HCT116 (cell line): Measurements from ENCODE around the gene ZHX3. TPM values are rescaled to one million over a fixed set of nuclear protein-coding genes. Genes with fewer than 3 reads are reported as not detected.

Source experiments
- ATAC-seq: fragments of 200-7000 bp; cut with Tn5 transposase; 2 replicates; pipeline ENCODE4 v1.9.1; 2020; ENCODE audit warnings: mild to moderate bottlenecking, moderate library complexity
- BruUV-seq: library from RNA; stranded (reverse); fragments of 400-500 nt; replicated peaks from 2 replicates; lab custom pipeline; 2021; lab: Mats Ljungman, UMichigan
- CTCF ChIA-PET: fragments of 300-600 bp; sonication (Branson Sonifier 250); formaldehyde crosslinking; loops from one replicate; lab custom pipeline; 2021; ENCODE audit warnings: antibody characterized with exemption; lab: Charles Lee
- POLR2A ChIA-PET: fragments of 300-600, 350-600 bp; sonication (Branson Sonifier 250); formaldehyde crosslinking; loops from one replicate; lab custom pipeline; 2021; ENCODE audit warnings: antibody characterized with exemption; lab: Charles Lee
- RAD21 ChIA-PET, 2 experiments: fragments of 300-600 bp; sonication (Branson Sonifier 250); formaldehyde crosslinking; loops; one replicate each; lab custom pipeline; 2023; ENCODE audit warnings: low total read pairs in 2 of 2; ENCODE audit not compliant: uncharacterized antibody in 2 of 2, unreplicated experiment in 2 of 2, low non-redundant PET in 1 of 2; lab: Charles Lee
- DNase-seq: peaks from one replicate; pipeline ENCODE4 v3.0.0-alpha.2; 2010; ENCODE audit warnings: low read depth, low spot score
- H2AFZ ChIP-seq: fragments of 200-600 bp; shearing (Covaris generic), sonication (generic); 2 replicates; pipeline ENCODE4 v1.6.1; 2017; ENCODE audit warnings: low read depth, mixed run types, mixed read lengths, antibody characterized with exemption, low read length; ENCODE audit not compliant: poor library complexity, severe bottlenecking
- H3K27ac ChIP-seq: 2 replicates; pipeline ENCODE4 v1.5.1; 2012; ENCODE audit warnings: low read depth, low read length
- H3K27me3 ChIP-seq: fragments of 200-600 bp; sonication (generic); 2 replicates; pipeline ENCODE4 v1.6.1; 2016; ENCODE audit warnings: mixed run types, low read length, mixed read lengths; ENCODE audit not compliant: insufficient read depth
- H3K36me3 ChIP-seq, 2 experiments: fragments of 200-500 bp in 1 of 2; fragments of 200-600 bp in 1 of 2; sonication (Bioruptor generic) in 1 of 2; sonication (generic) in 1 of 2; 2 replicates each; pipeline versions ENCODE4 v1.5.1 to v1.6.1; 2014 to 2016; ENCODE audit warnings: low read length in 2 of 2, inconsistent platforms in 1 of 2, mixed read lengths in 1 of 2, mixed run types in 1 of 2; ENCODE audit not compliant: insufficient read depth in 2 of 2, control insufficient read depth in 1 of 2
- H3K4me1 ChIP-seq, 2 experiments: fragments of 200-600 bp in 1 of 2; sonication (generic) in 1 of 2; 2 replicates each; pipeline versions ENCODE4 v1.5.1 to v1.6.1; 2012 to 2017; ENCODE audit warnings: low read length in 2 of 2, inconsistent platforms in 1 of 2, mild to moderate bottlenecking in 1 of 2, mixed read lengths in 1 of 2, mixed run types in 1 of 2, moderate library complexity in 1 of 2; ENCODE audit not compliant: insufficient read depth in 2 of 2, control insufficient read depth in 1 of 2
- H3K4me2 ChIP-seq: fragments of 200-600 bp; sonication (generic); 2 replicates; pipeline ENCODE4 v1.6.1; 2017; ENCODE audit warnings: mixed run types, low read length, mixed read lengths
- H3K4me3 ChIP-seq, 2 experiments: fragments of 200-600 bp in 1 of 2; sonication (generic) in 1 of 2; replicated peaks in 1 of 2; 2 replicates each; pipeline ENCODE4 v1.5.1; 2011 to 2016; ENCODE audit warnings: low read length in 2 of 2, control low read depth in 1 of 2, low read depth in 1 of 2, mild to moderate bottlenecking in 1 of 2, mixed read lengths in 1 of 2, mixed run types in 1 of 2
- H3K79me2 ChIP-seq: fragments of 200-600 bp; sonication (generic); 2 replicates; pipeline ENCODE4 v1.6.1; 2017; ENCODE audit warnings: mild to moderate bottlenecking, mixed run types, low read length, moderate library complexity, mixed read lengths; ENCODE audit not compliant: insufficient read depth
- H3K9ac ChIP-seq: fragments of 200-600 bp; sonication (generic); 2 replicates; pipeline ENCODE4 v1.6.1; 2016; ENCODE audit warnings: low read length, mixed read lengths
- H3K9me2 ChIP-seq: fragments of 200-600 bp; sonication (generic), shearing (Covaris generic); 2 replicates; pipeline ENCODE4 v1.6.1; 2017; ENCODE audit warnings: mixed run types, mild to moderate bottlenecking, moderate library complexity; ENCODE audit not compliant: insufficient read depth
- H3K9me3 ChIP-seq, 2 experiments: fragments of 200-500 bp in 1 of 2; fragments of 200-600 bp in 1 of 2; sonication (Bioruptor generic) in 1 of 2; sonication (generic) in 1 of 2; 2 replicates each; pipeline ENCODE4 v1.6.1; 2014 to 2017; ENCODE audit warnings: low read length in 2 of 2, mixed read lengths in 2 of 2, inconsistent platforms in 1 of 2, low read depth in 1 of 2, mild to moderate bottlenecking in 1 of 2, mixed run types in 1 of 2, moderate library complexity in 1 of 2; ENCODE audit not compliant: control insufficient read depth in 1 of 2, insufficient read depth in 1 of 2
- H4K20me1 ChIP-seq: fragments of 200-600 bp; sonication (generic), shearing (Covaris generic); 2 replicates; pipeline ENCODE4 v1.6.1; 2017; ENCODE audit warnings: mixed run types, mild to moderate bottlenecking, moderate library complexity; ENCODE audit not compliant: insufficient read depth
- ATF3 ChIP-seq: IDR thresholded peaks from 2 replicates; pipeline ENCODE4 v1.6.1; 2012
- CEBPB ChIP-seq: IDR thresholded peaks from 2 replicates; pipeline ENCODE4 v1.6.1; 2012; ENCODE audit warnings: low read depth
- ELF1 ChIP-seq: IDR thresholded peaks from 2 replicates; pipeline ENCODE4 v1.6.1; 2012; ENCODE audit warnings: low read depth, borderline replicate concordance
- EZH2 ChIP-seq: fragments of 200-600 bp; sonication (generic); IDR thresholded peaks from 2 replicates; pipeline ENCODE4 v1.6.1; 2017; ENCODE audit warnings: antibody characterized with exemption, mixed run types
- EZH2phosphoT487 ChIP-seq: fragments of 200-600 bp; IDR thresholded peaks from 2 replicates; pipeline ENCODE4 v1.6.1; 2018; ENCODE audit warnings: antibody characterized with exemption, borderline replicate concordance
- FOSL1 ChIP-seq: IDR thresholded peaks from 2 replicates; pipeline ENCODE4 v1.6.1; 2012; ENCODE audit warnings: low read depth
- JUND ChIP-seq: IDR thresholded peaks from 2 replicates; pipeline ENCODE4 v1.6.1; 2012
- MAX ChIP-seq: IDR thresholded peaks from 2 replicates; pipeline ENCODE4 v1.6.1; 2012
- POLR2AphosphoS5 ChIP-seq: IDR thresholded peaks from 2 replicates; pipeline ENCODE4 v1.6.1; 2011; ENCODE audit warnings: mild to moderate bottlenecking, low read depth, low read length, moderate library complexity
- REST ChIP-seq: IDR thresholded peaks from 2 replicates; pipeline ENCODE4 v1.6.1; 2012; ENCODE audit warnings: low read depth
- SIN3A ChIP-seq: IDR thresholded peaks from 2 replicates; pipeline ENCODE4 v1.6.1; 2012; ENCODE audit warnings: low read depth
- SP1 ChIP-seq: IDR thresholded peaks from 2 replicates; pipeline ENCODE4 v1.6.1; 2012; ENCODE audit warnings: low read depth
- TCF7L2 ChIP-seq: IDR thresholded peaks from 2 replicates; pipeline ENCODE4 v1.7.0; 2011; ENCODE audit warnings: borderline replicate concordance, inconsistent platforms; ENCODE audit not compliant: insufficient read depth, insufficient read length; ENCODE audit errors: extremely low read depth
- YY1 ChIP-seq: IDR thresholded peaks from 2 replicates; pipeline ENCODE4 v1.6.1; 2011; ENCODE audit warnings: low read length, low read depth, moderate library complexity, mild to moderate bottlenecking; ENCODE audit not compliant: insufficient replicate concordance; ENCODE audit errors: extremely low read depth
- ZFX ChIP-seq: fragments of 450-650 bp; IDR thresholded peaks from 2 replicates; pipeline ENCODE4 v1.6.1; 2017
- ZNF274 ChIP-seq: fragments of 200-500 bp; sonication (Bioruptor generic); IDR thresholded peaks from 2 replicates; pipeline ENCODE4 v1.6.1; 2014; ENCODE audit warnings: mild to moderate bottlenecking, low read depth, low read length, inconsistent platforms
- intact Hi-C: fragments of 100-400 bp; cut with micrococcal nuclease; formaldehyde crosslinking; loops from 2 replicates; pipeline ENCODE4 v1.10.0; 2022
- total RNA-seq: library from RNA; stranded (reverse); gene quantifications from one replicate; pipeline ENCODE4 v1.2.1, GENCODE V29; 2021; ENCODE audit not compliant: unreplicated experiment
- TF ChIP-seq, protein P1 (sequence below): IDR thresholded peaks from 2 replicates; pipeline ENCODE4 v1.6.1; 2011; ENCODE audit warnings: mild to moderate bottlenecking, low read length, moderate library complexity; ENCODE audit not compliant: insufficient replicate concordance; ENCODE audit errors: extremely low read depth

Gene ZHX3
- total RNA-seq, 1 experiment from 2014 or later: 13.3 TPM

- H3K4me3 ChIP-seq: peak overlapping the region in 1 of 2 experiments; percentile 17; a peak in 1 of 4 replicates
- no peaks in the 10 kb centered on the region for H3K9me2 ChIP-seq
- ChIA-PET POLR2A (interaction anchor here (1.0 kb wide), 1 partner anchor 60 kb away, joined by 4 read pairs; no protein-coding TSS in a partner anchor), CTCF (interaction anchor here (0.9 to 2.3 kb wide), 13 partner anchors 9 to 265 kb away, joined by 3 to 13 read pairs (median 6); partner anchors contain the start of gene LPIN3), RAD21 (interaction anchor here in 1 of 2 experiments (0.8 kb wide), 1 partner anchor 60 kb away, joined by 3 read pairs; no protein-coding TSS in a partner anchor)
- H3K4me2 ChIP-seq: peak overlapping the region; percentile 60
- no peaks in the 10 kb centered on the region for H3K36me3 ChIP-seq
- intact Hi-C loops: loop anchor here (1.0 kb wide), 3 partner anchors 60 to 265 kb away; partner anchors contain the start of gene LPIN3
- no peaks in the 10 kb centered on the region for H3K27me3 ChIP-seq
- H4K20me1 ChIP-seq: no peaks in the 10 kb centered on the region
- no peak overlapping the region for H3K27ac ChIP-seq
- BruUV-seq: no TSS peak
- no peaks in the 10 kb centered on the region for H3K9me3 ChIP-seq
- H3K9ac ChIP-seq: peak overlapping the region; percentile 22
- peaks cover 7 to 19% of the 10 kb centered on the region in 2 experiments for H3K4me1 ChIP-seq
- H3K79me2 ChIP-seq: no peaks in the 10 kb centered on the region
- DNase-seq: no peak
- H2AFZ ChIP-seq: no peak overlapping the region
- ATAC-seq: peak; percentile 31
- TF ChIP-seq CEBPB (no peak), EZH2phosphoT487 (no peak), FOSL1 (no peak), EZH2 (no peak), TCF7L2 (no peak), MAX (no peak), ELF1 (no peak), YY1 (no peak), ZFX (no peak), ZNF274 (no peak), SIN3A (no peak), ATF3 (no peak), REST (no peak), SP1 (no peak), POLR2AphosphoS5 (no peak), JUND (no peak)
- TF ChIP-seq, protein P1, sequence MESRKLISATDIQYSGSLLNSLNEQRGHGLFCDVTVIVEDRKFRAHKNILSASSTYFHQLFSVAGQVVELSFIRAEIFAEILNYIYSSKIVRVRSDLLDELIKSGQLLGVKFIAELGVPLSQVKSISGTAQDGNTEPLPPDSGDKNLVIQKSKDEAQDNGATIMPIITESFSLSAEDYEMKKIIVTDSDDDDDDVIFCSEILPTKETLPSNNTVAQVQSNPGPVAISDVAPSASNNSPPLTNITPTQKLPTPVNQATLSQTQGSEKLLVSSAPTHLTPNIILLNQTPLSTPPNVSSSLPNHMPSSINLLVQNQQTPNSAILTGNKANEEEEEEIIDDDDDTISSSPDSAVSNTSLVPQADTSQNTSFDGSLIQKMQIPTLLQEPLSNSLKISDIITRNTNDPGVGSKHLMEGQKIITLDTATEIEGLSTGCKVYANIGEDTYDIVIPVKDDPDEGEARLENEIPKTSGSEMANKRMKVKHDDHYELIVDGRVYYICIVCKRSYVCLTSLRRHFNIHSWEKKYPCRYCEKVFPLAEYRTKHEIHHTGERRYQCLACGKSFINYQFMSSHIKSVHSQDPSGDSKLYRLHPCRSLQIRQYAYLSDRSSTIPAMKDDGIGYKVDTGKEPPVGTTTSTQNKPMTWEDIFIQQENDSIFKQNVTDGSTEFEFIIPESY: no peak
Observed at GRCh38 chr20:41232973-41233926, 84.3 kb downstream of the ZHX3 start.
